Stimulated activated naive B cell treated with anti-CD40 and anti-IgM and Interleukin-4, amounts not matched to agents 10 μg/mL and 1 μg/mL and 100 μg/mL, for 72 hours (primary cell): ENCODE measurements around the gene KCNN2.

Source experiments
- ATAC-seq, 2 donors: fragments of 150-1000 bp; cut with Tn5 transposase; replicated peaks; 2 replicates each; pipeline ENCODE4 v1.10.0; 2021; ENCODE audit warnings: moderate library complexity in 1 of 2
- DNase-seq: peaks from one replicate; pipeline ENCODE4 v3.0.0; 2021
- H3K27ac Mint-ChIP-seq: one replicate; pipeline ENCODE4 v1.8.0; 2022; ENCODE audit warnings: mild to moderate bottlenecking, mixed read lengths
- H3K27me3 Mint-ChIP-seq, 2 donors: one replicate each; pipeline ENCODE4 v1.8.0; 2022; ENCODE audit warnings: mixed read lengths in 2 of 2
- H3K36me3 Mint-ChIP-seq, 2 donors: one replicate each; pipeline ENCODE4 v1.8.0; 2022; ENCODE audit warnings: mixed read lengths in 2 of 2, mild to moderate bottlenecking in 1 of 2
- H3K4me1 Mint-ChIP-seq, 2 donors: one replicate each; pipeline ENCODE4 v1.8.0; 2022; ENCODE audit warnings: mixed read lengths in 2 of 2, mild to moderate bottlenecking in 1 of 2
- H3K4me3 Mint-ChIP-seq, 2 donors: one replicate each; pipeline ENCODE4 v1.8.0; 2022; ENCODE audit warnings: mild to moderate bottlenecking in 2 of 2, mixed read lengths in 2 of 2, moderate library complexity in 1 of 2
- H3K9me3 Mint-ChIP-seq, 2 donors: one replicate each; pipeline ENCODE4 v1.8.0; 2022; ENCODE audit warnings: mixed read lengths in 2 of 2, mild to moderate bottlenecking in 1 of 2

Gene KCNN2

DNA sequence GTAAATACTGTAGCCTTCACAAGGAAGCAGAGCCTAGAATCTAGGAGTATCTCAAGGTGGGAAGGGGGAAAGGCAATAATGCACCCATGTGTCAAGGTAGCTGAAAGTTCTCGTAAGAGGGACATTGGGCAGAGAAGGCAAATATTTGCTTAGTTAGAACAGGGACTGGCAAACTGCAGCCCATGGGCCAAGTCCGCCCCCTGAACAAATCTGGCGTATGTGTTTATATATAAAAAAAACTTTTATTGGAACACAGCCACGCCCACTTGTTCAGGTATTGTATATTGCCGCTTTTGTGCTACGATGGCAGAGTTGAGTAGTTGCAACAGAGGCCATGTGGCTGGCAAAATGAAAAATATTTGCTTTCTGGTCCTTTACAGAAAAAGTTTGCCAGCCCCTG is 16.1 kb downstream of the KCNN2 start:
- H3K4me1 Mint-ChIP-seq: no peaks in the 10 kb centered on the region
- no peaks in the 10 kb centered on the region for H3K36me3 Mint-ChIP-seq
- H3K27me3 Mint-ChIP-seq: peaks cover 0 to 3% of the 10 kb centered on the region in 2 donors
- DNase-seq (no peak), ATAC-seq (no peak)
- H3K27ac Mint-ChIP-seq: no peak overlapping the region
- no peak overlapping the region for H3K4me3 Mint-ChIP-seq
- no peaks in the 10 kb centered on the region for H3K9me3 Mint-ChIP-seq

DNA sequence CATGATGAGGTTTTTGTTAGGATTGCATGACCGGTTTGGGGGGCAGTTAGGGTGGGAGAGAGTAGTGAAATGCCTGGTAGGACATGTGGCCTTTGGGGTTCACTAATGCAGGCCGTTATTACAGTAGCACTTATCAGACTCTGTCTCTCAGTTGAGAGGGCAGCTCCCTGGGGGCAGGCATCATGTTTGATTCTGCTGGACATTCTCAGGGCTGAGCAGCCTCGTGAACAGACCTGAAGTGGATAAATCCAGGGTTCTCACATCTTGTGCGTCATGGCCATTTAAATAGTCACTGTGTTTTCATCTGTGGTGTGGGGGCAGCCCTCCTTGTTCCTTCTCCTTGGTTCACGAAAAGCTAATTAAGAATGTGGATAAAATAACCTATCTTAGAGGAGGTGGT is 18.9 kb downstream of the KCNN2 start:
- DNase-seq: no peak
- no peak for ATAC-seq
- Mint-ChIP-seq H3K27ac (no peak overlapping the region), H3K4me3 (no peak overlapping the region), H3K27me3 (peaks cover 0 to 3% of the 10 kb centered on the region in 2 donors), H3K9me3 (no peaks in the 10 kb centered on the region), H3K36me3 (no peaks in the 10 kb centered on the region), H3K4me1 (no peaks in the 10 kb centered on the region)

DNA sequence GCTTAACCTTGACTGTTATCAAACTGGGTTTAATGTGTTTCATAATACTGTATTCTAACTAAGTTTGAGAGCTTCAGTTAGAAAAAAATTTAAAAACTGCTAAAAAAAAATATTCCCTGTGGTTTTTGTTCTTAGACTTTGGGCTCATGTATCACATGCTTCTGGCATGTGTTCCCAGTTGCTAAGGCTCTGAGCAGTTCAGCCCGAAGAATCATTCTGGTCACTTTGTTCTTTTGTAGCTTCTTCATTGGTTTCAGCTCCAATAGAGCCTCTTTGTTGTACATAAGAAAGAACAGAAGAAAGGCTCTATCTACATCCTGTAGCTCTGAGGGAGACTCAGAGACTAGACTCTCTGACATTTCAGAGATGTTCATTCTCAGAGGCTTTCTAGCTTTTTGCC is 25.6 kb downstream of the KCNN2 start:
- Mint-ChIP-seq H3K4me3 (no peak overlapping the region), H3K9me3 (no peaks in the 10 kb centered on the region), H3K27me3 (no peaks in the 10 kb centered on the region), H3K4me1 (no peaks in the 10 kb centered on the region), H3K27ac (no peak overlapping the region), H3K36me3 (no peaks in the 10 kb centered on the region)
- DNase-seq (no peak), ATAC-seq (no peak)

DNA sequence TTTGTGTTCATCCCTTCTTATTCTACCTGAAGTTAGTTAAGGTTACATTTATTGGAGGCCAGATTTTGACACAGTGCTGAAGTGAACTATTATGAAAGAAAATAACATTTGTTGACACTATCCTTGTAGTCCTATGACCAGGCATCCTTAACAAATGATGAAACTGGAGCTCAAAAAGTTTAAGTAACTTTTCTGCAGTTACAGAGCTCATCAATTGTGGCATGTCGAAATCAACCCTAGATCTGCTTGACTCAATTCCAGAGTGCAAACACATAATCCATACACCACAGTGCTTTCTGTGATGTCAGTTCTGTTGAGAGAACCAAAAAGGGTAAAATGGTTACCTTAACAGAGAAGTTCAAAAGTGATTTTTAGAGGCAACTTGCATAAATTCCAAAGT is 28.6 kb downstream of the KCNN2 start:
- Mint-ChIP-seq H3K9me3 (no peaks in the 10 kb centered on the region), H3K4me3 (no peak overlapping the region), H3K27me3 (no peaks in the 10 kb centered on the region), H3K4me1 (no peaks in the 10 kb centered on the region), H3K36me3 (no peaks in the 10 kb centered on the region), H3K27ac (no peak overlapping the region)
- ATAC-seq (no peak), DNase-seq (no peak)

DNA sequence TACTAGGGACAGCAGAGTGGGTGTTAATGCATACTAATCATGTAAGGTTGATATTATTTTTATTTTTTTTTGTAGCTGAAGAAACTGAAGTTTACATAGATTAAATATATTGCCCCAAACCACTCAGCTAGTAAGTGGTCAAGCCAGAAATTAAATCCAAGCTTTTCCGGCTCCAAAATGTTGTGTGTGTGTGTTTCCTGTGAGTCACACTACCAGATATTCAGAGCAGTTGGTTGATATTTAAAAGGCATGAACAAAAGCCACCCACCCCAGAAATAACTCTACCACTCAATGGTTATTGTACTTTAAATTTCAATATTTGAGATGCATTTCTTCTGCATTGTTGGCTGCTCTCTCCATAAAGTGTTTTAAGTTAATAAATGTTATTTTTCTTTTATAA is 29.5 kb downstream of the KCNN2 start:
- no peaks in the 10 kb centered on the region for H3K4me1 Mint-ChIP-seq
- no peak overlapping the region for H3K4me3 Mint-ChIP-seq
- H3K36me3 Mint-ChIP-seq: no peaks in the 10 kb centered on the region
- no peak for DNase-seq
- no peak overlapping the region for H3K27ac Mint-ChIP-seq
- no peaks in the 10 kb centered on the region for H3K9me3 Mint-ChIP-seq
- ATAC-seq: no peak
- H3K27me3 Mint-ChIP-seq: no peaks in the 10 kb centered on the region

DNA sequence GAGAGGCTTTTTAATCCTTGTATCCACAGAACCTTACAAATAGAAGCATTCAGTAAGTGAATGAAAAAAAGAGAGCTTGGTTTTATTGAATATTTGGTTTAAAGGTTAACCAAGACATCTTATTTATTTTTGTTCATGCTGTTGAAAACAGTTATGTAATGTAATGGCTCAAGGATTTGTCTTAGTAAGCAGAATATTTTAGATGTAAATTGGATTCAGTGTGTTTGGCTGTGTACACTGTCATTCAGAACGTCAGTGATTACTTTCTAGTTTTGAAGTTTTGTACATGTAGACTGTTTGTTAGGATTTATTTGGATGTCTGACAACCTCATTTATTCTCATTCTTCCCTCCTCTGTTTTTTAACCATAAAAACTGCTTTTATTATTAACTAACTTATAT is 31.3 kb downstream of the KCNN2 start:
- H3K9me3 Mint-ChIP-seq: no peaks in the 10 kb centered on the region
- DNase-seq: no peak

DNA sequence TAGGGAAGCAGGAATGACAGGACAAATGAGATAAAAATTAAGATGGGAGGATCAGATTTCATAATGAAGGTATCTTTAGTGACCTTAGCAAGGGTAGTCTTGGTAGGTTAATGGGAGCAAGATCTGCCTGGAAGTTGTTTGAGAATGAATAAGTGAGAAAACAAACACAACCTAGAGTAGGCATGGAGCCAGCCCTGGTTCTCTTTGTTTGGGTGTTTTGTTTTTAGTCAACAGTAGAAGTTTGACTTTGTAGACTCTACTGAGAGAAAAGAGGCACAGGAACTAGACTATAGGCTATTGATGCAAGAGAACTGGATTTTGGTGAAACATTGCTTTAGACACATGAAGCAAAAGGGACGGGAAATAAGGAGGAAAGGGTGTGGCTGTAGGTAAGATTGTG is 40.3 kb downstream of the KCNN2 start:
- Mint-ChIP-seq H3K36me3 (no peaks in the 10 kb centered on the region), H3K4me3 (no peak overlapping the region), H3K27ac (no peak overlapping the region), H3K27me3 (no peaks in the 10 kb centered on the region), H3K4me1 (no peaks in the 10 kb centered on the region), H3K9me3 (no peaks in the 10 kb centered on the region)
- ATAC-seq (no peak), DNase-seq (no peak)

More for the DNA sequence above, 31.3 kb downstream of the KCNN2 start:
- no peak overlapping the region for H3K4me3 Mint-ChIP-seq
- no peaks in the 10 kb centered on the region for H3K4me1 Mint-ChIP-seq
- no peak for ATAC-seq
- H3K27ac Mint-ChIP-seq: no peak overlapping the region
- H3K27me3 Mint-ChIP-seq: no peaks in the 10 kb centered on the region
- H3K36me3 Mint-ChIP-seq: no peaks in the 10 kb centered on the region

DNA sequence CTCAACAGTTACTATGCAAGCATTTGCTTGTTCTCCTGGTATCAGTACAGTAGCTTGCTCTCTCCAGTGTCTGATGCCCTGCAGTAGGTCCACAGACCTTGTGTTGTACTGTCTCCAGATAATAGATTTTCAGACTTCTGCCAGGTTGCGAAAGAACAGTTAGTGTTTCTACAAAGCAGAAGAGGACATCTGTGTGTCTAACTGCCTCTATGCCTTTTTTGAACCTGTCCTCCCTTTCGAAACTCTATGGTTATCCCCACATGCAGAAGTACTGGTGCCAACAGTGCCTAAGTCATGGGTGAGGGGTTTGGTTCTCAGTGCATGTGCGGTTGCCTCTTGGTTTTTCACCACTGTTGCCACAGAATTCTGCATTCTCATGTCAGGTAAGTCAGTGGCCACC is 45.9 kb downstream of the KCNN2 start:
- H3K9me3 Mint-ChIP-seq: no peaks in the 10 kb centered on the region
- H3K36me3 Mint-ChIP-seq: no peaks in the 10 kb centered on the region
- H3K4me1 Mint-ChIP-seq: no peaks in the 10 kb centered on the region
- H3K4me3 Mint-ChIP-seq: no peak overlapping the region
- H3K27ac Mint-ChIP-seq: no peak overlapping the region
- no peak for DNase-seq
- no peak for ATAC-seq
- H3K27me3 Mint-ChIP-seq: peaks cover 0 to 9% of the 10 kb centered on the region in 2 donors

DNA sequence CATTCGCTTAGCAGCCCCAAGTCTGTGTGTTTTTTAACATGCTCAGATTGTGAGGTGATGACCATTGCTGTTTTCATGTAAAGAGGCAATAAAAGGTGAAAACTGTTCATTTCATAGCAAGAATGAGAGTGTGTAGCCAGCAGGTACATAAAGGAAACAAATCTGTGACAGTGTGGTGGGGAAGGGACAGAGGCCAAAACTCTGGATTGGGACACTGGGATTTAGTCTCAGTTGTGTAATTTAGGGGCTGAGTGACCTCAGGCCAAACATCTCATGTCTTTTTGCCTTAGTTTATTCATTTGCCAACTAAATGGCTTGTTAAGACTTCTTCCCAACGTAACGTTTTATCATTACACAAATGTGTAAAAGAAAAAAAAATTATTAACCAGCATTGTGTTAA is 47.0 kb downstream of the KCNN2 start:
- H3K27me3 Mint-ChIP-seq: peaks cover 0 to 9% of the 10 kb centered on the region in 2 donors
- no peaks in the 10 kb centered on the region for H3K9me3 Mint-ChIP-seq
- no peaks in the 10 kb centered on the region for H3K4me1 Mint-ChIP-seq
- DNase-seq: no peak
- H3K36me3 Mint-ChIP-seq: no peaks in the 10 kb centered on the region
- no peak for ATAC-seq
- no peak overlapping the region for H3K4me3 Mint-ChIP-seq
- H3K27ac Mint-ChIP-seq: no peak overlapping the region

DNA sequence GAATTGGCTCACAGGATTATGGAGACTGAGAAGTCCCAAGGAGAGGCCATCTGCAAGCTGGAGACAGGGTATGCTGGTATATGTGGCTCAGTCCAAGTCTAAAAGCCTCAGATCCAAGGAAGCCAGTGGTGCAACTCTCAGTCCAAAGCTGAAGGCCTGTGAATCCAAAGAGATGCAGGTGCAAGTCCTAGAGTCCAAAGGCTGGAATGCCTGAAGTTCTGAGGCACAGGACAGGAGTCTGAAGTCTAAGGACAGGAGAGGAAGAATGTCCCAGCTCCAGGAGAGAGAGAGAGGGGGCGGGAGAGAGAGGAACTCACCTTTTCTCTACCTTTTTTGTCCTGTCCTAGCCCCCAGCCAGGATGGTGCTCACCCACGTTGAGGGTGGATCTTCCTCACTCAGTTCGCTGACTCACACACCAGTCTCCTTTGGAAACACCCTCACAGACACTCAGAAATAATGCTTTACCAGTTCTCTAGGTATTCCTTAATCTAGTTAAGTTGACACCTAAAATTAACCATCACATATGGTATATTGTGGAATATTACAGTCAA is 49.6 kb downstream of the KCNN2 start:
- DNase-seq (no peak), ATAC-seq (no peak)
- no peaks in the 10 kb centered on the region for H3K4me1 Mint-ChIP-seq
- H3K4me3 Mint-ChIP-seq: no peak overlapping the region
- H3K36me3 Mint-ChIP-seq: no peaks in the 10 kb centered on the region
- H3K27me3 Mint-ChIP-seq: peaks cover 0 to 16% of the 10 kb centered on the region in 2 donors
- no peaks in the 10 kb centered on the region for H3K9me3 Mint-ChIP-seq
- no peak overlapping the region for H3K27ac Mint-ChIP-seq

DNA sequence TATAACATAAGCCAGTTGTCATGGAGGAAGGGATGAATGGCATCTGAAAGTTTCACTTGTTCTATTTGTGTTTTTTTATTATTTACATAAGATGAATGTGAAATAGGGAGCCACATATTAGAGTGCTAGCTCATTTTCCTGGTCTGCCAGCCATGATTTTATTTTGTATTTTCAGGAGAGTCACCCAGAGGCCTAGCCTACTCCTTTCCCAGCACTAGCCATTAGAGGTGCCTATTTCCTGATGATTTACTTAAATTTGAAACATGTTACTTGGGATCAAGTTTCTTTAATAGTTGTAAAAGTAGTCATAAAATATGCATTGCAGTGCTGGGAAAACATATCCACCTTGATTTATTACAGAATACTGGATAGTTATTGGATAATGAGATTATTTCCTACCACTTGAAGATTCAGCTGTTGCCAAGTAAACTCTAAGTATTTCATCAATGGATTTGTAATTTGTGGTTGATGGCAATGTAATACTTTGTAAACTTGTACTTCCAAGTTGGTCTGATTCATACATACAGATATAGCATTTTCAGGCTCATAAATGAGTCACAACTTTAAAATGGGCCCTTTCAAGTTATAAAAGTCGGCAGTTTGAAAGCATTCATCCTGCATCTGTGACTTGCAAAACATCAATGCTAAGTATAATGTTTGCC is 50.8 kb downstream of the KCNN2 start:
- H3K4me3 Mint-ChIP-seq: no peak overlapping the region
- ATAC-seq (no peak), DNase-seq (no peak)
- no peak overlapping the region for H3K27ac Mint-ChIP-seq
- peaks cover 5 to 18% of the 10 kb centered on the region in 2 donors for H3K27me3 Mint-ChIP-seq
- no peaks in the 10 kb centered on the region for H3K9me3 Mint-ChIP-seq
- H3K4me1 Mint-ChIP-seq: no peaks in the 10 kb centered on the region
- H3K36me3 Mint-ChIP-seq: no peaks in the 10 kb centered on the region

DNA sequence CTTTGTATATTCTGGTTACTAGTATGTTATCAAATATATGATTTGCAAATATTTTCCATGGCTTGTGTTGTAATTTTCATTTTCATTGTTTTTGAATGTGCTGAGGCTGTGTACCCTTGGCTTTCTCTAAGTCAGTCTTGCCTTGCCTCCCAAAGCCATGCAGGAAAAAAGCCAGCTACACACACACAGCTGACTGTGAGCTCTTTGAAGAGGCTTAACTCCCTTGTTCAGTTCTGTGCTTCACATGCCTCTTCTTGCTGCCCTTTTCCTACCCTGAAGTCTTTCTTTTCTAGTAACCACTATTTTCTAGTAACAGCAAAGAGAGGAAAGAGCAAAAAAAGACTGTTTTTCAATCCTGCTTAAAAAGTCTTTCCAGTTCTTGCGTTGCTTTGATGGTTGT is 53.9 kb downstream of the KCNN2 start:
- H3K9me3 Mint-ChIP-seq: no peaks in the 10 kb centered on the region
- peaks cover 5 to 14% of the 10 kb centered on the region in 2 donors for H3K27me3 Mint-ChIP-seq

DNA sequence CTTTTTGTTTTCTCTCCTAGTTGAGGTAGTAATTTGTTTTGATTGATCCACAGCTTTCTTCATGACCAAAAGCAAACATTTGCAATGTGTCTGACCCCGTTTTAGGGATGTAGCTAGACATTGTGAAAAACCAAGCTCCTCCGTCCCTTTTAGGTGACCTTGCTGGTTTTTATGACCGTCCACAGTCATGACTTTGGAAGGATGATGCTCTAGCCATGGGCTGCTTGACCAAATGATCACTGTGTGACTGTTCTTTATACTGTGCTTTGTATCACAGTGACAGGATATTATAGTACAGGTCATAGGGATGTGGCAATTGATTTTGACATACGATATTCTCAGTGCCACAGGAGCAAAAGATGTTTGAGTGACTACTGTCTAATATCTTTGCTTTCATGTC is 54.4 kb downstream of the KCNN2 start:
- H3K9me3 Mint-ChIP-seq: no peaks in the 10 kb centered on the region
- H3K36me3 Mint-ChIP-seq: no peaks in the 10 kb centered on the region
- no peak overlapping the region for H3K27ac Mint-ChIP-seq
- peaks cover 5 to 14% of the 10 kb centered on the region in 2 donors for H3K27me3 Mint-ChIP-seq
- DNase-seq (no peak), ATAC-seq (no peak)
- peaks cover 6 to 9% of the 10 kb centered on the region in 2 donors for H3K4me1 Mint-ChIP-seq
- no peak overlapping the region for H3K4me3 Mint-ChIP-seq

More for the DNA sequence above, 53.9 kb downstream of the KCNN2 start:
- Mint-ChIP-seq H3K4me3 (no peak overlapping the region), H3K4me1 (peaks cover 6 to 9% of the 10 kb centered on the region in 2 donors), H3K27ac (no peak overlapping the region), H3K36me3 (no peaks in the 10 kb centered on the region)
- DNase-seq (no peak), ATAC-seq (no peak)

DNA sequence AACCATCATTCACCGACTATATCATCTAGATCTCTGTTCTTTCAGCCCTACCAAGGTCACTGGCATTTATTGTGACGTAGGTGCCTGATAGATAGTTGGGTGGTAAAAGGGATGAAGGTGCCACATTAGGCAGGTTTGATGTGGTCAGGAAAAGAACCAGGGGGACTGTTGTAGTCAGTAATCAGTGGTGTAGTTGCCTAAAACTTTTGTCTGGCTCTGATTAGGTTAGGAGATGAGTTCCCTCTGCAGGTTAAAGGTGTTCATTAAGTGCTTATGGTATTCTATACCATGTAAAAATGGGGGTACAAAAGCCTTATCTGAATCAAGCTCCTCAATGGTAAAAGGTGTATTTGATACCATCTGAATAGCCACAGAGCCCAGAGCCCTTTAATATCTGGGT is 55.6 kb downstream of the KCNN2 start:
- Mint-ChIP-seq H3K4me3 (no peak overlapping the region), H3K36me3 (no peaks in the 10 kb centered on the region), H3K27me3 (peaks cover 5 to 14% of the 10 kb centered on the region in 2 donors), H3K27ac (no peak overlapping the region), H3K4me1 (peaks cover 6 to 9% of the 10 kb centered on the region in 2 donors), H3K9me3 (no peaks in the 10 kb centered on the region)
- DNase-seq (no peak), ATAC-seq (no peak)

DNA sequence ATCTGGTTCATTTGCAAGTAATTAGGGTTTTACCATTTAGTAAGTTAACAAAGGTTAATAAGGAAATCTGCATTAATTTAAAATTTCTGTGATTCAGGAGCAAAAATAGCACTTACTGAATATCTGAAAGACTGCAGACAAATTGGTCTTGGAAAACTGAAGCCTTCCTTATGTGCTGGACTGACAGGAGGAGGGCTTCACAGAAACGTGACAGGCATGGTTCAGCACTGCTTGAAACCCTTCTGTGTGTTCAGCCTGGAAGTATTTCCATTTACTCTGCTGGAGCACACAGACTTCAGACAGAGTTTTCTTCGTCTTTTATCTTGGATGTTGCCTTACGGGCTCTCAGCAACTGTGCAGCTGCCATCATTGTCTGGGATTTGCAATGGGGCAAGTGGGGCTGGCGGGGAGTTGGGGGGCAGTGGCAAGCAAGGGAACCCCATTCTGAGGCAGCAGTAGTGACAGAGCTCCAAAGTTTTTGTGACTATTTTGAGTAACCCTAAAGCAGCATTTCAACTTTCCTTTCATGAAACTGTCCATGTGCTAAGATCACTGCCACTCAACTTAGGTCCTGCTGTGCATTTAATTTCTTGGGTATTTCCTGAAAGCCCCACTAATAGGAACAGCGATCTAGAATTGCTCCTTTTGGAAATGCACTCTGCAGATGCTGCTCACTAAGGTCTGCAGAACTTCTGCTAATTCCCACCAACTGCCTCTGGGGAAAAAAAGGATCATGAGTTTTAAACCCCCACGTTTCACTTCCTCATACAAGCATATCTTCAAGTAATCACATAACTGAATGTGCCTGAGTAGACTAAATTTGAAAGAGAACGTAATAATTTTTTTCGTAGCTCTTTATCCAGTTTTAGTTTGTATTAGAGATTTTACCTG is 56.6 kb downstream of the KCNN2 start:
- no peak overlapping the region for H3K27ac Mint-ChIP-seq
- peak; percentile 97 to 100 for ATAC-seq

More for the DNA sequence above, 56.6 kb downstream of the KCNN2 start:
- peak; percentile 44 for DNase-seq
- Mint-ChIP-seq H3K4me3 (peak overlapping the region; percentile 11 to 57), H3K27me3 (peaks cover 5 to 14% of the 10 kb centered on the region in 2 donors), H3K9me3 (no peaks in the 10 kb centered on the region), H3K4me1 (peaks cover 6 to 9% of the 10 kb centered on the region in 2 donors), H3K36me3 (no peaks in the 10 kb centered on the region)
